Measurements from ENCODE around the gene MAGED1. TPM values are rescaled to one million over a fixed set of nuclear protein-coding genes. Genes with fewer than 3 reads are reported as not detected.
A peak's percentile ranks its signal among the peaks of the same experiment; 100 is the strongest.

MAGED1 gene
- total RNA-seq: 108 TPM

GRCh38 chrX:51892921-51893745 lies at the start of gene MAGED1:
Gene MAGED1, plus strand, starts transcription at chrX:51893623. Its CDS starts 682 bp downstream, at chrX:51894305.
- peak; percentile 98 for DNase-seq

- no peak for DNase-seq
Measured at GRCh38 chrX:51847463-51847862, 46.0 kb upstream of the MAGED1 start.

GRCh38 chrX:51851507-51852085 lies 41.8 kb upstream of the MAGED1 start:
- no peak for DNase-seq

GRCh38 chrX:51852096-51852495 lies 41.3 kb upstream of the MAGED1 start:
- no peak for DNase-seq

- DNase-seq: no peak
Measured at GRCh38 chrX:51852621-51853020, 40.8 kb upstream of the MAGED1 start.

- no peak for DNase-seq
Measured at GRCh38 chrX:51853251-51853650, 40.2 kb upstream of the MAGED1 start.

- DNase-seq: no peak
Measured at GRCh38 chrX:51855698-51856097, 37.7 kb upstream of the MAGED1 start.

- DNase-seq: no peak
Measured at GRCh38 chrX:51857159-51857733, 36.2 kb upstream of the MAGED1 start.

GRCh38 chrX:51860679-51861078 lies 32.7 kb upstream of the MAGED1 start:
- DNase-seq: peak; percentile 42

GRCh38 chrX:51862920-51863319 lies 30.5 kb upstream of the MAGED1 start:
- DNase-seq: no peak

- DNase-seq: no peak
Measured at GRCh38 chrX:51866210-51866609, 27.2 kb upstream of the MAGED1 start.

- DNase-seq: peak; percentile 17
Measured at GRCh38 chrX:51867626-51868025, 25.8 kb upstream of the MAGED1 start.

- no peak for DNase-seq
Measured at GRCh38 chrX:51870354-51870753, 23.1 kb upstream of the MAGED1 start.

- no peak for DNase-seq
Measured at GRCh38 chrX:51874123-51874522, 19.3 kb upstream of the MAGED1 start.

GRCh38 chrX:51876441-51876840 lies 17.0 kb upstream of the MAGED1 start:
- DNase-seq: no peak

GRCh38 chrX:51878056-51878455 lies 15.4 kb upstream of the MAGED1 start:
- DNase-seq: no peak

GRCh38 chrX:51889851-51890250 lies 3.6 kb upstream of the MAGED1 start:
- DNase-seq: no peak

GRCh38 chrX:51891245-51891644 lies 2.2 kb upstream of the MAGED1 start:
- no peak for DNase-seq

- peak; percentile 90 for DNase-seq
Measured at GRCh38 chrX:51891821-51892551, 1.4 kb upstream of the MAGED1 start.

GRCh38 chrX:51893931-51894696 lies 691 bp downstream of the MAGED1 start:
- DNase-seq: peak; percentile 81

- peak; percentile 80 for DNase-seq
Measured at GRCh38 chrX:51894697-51895336, 1.4 kb downstream of the MAGED1 start.

GRCh38 chrX:51896626-51897025 lies 3.2 kb downstream of the MAGED1 start:
- no peak for DNase-seq

Measured in tongue (tissue), 2 donors.